GM12891 (cell line): Measurements from ENCODE around the gene COL5A3.

ENCODE experiments used
- DNase-seq: peaks from one replicate; pipeline ENCODE4 v3.0.0; 2011; ENCODE audit warnings: low spot score; ENCODE audit not compliant: insufficient read length
- FAIRE-seq: peaks from 2 replicates; lab custom pipeline; 2011; peaks lifted over from hg19 to GRCh38; lab: Jason Lieb, UNC
- PAX5 ChIP-seq: IDR thresholded peaks from 2 replicates; pipeline ENCODE4 v1.6.1; 2011; ENCODE audit warnings: low read length, moderate library complexity, mild to moderate bottlenecking; ENCODE audit not compliant: insufficient read depth, severe bottlenecking
- POLR2A ChIP-seq: IDR thresholded peaks from 2 replicates; pipeline ENCODE4 v1.6.1; 2011; ENCODE audit warnings: low read depth, low read length, control low read depth
- POLR2AphosphoS5 ChIP-seq: IDR thresholded peaks from 2 replicates; pipeline ENCODE4 v1.6.1; 2011; ENCODE audit warnings: low read depth, low read length, control low read depth
- POU2F2 ChIP-seq: IDR thresholded peaks from 2 replicates; pipeline ENCODE4 v1.6.1; 2011; ENCODE audit warnings: low read depth, mild to moderate bottlenecking, control low read depth, low read length, moderate library complexity
- SPI1 ChIP-seq: IDR thresholded peaks from 2 replicates; pipeline ENCODE4 v1.6.1; 2011; ENCODE audit warnings: low read depth, low read length, control low read depth
- TAF1 ChIP-seq: IDR thresholded peaks from 2 replicates; pipeline ENCODE4 v1.6.1; 2011; ENCODE audit warnings: low read depth, low read length, control low read depth

COL5A3 gene

GRCh38 chr19:10004617-10005016, 5.7 kb downstream of the COL5A3 start:
- FAIRE-seq, result no peak
- no peak for TF ChIP-seq POU2F2
- no peak for TF ChIP-seq PAX5
- no peak for TF ChIP-seq SPI1
- TF ChIP-seq TAF1, result no peak
- no peak for TF ChIP-seq POLR2AphosphoS5
- TF ChIP-seq POLR2A, result no peak
- no peak for DNase-seq

- FAIRE-seq (no peak), DNase-seq (no peak)
- TF ChIP-seq TAF1 (no peak), POU2F2 (no peak), SPI1 (no peak), POLR2AphosphoS5 (no peak)
Measured at GRCh38 chr19:10003271-10003670, 7.0 kb downstream of the COL5A3 start.

- FAIRE-seq (no peak), DNase-seq (no peak)
- TF ChIP-seq SPI1 (no peak), POU2F2 (no peak), POLR2AphosphoS5 (no peak), TAF1 (no peak), PAX5 (no peak), POLR2A (no peak)
Measured at GRCh38 chr19:10001899-10002298, 8.4 kb downstream of the COL5A3 start.

GRCh38 chr19:10000171-10000826, 10.0 kb downstream of the COL5A3 start:
- FAIRE-seq, result peak; percentile 51
- TF ChIP-seq PAX5 (no peak), POLR2AphosphoS5 (no peak), POLR2A (no peak), TAF1 (no peak), POU2F2 (no peak), SPI1 (no peak)

GRCh38 chr19:9996541-9996940, 13.8 kb downstream of the COL5A3 start:
- FAIRE-seq (no peak), DNase-seq (no peak)
- TF ChIP-seq POLR2A (no peak), POLR2AphosphoS5 (no peak), SPI1 (no peak), POU2F2 (no peak), TAF1 (no peak), PAX5 (no peak)

More at GRCh38 chr19:10000171-10000826, 10.0 kb downstream of the COL5A3 start:
- DNase-seq, result peak; percentile 74

GRCh38 chr19:9995999-9996398, 14.3 kb downstream of the COL5A3 start:
- FAIRE-seq, result no peak
- TF ChIP-seq TAF1, result no peak
- TF ChIP-seq POU2F2, result no peak
- TF ChIP-seq PAX5, result no peak
- no peak for TF ChIP-seq SPI1
- TF ChIP-seq POLR2A, result no peak
- no peak for TF ChIP-seq POLR2AphosphoS5
- DNase-seq, result no peak

- TF ChIP-seq POLR2A, result no peak
- peak; percentile 63 for TF ChIP-seq SPI1
- TF ChIP-seq POU2F2, result no peak
- no peak for TF ChIP-seq PAX5
- no peak for TF ChIP-seq TAF1
- FAIRE-seq (no peak), DNase-seq (no peak)
Measured at GRCh38 chr19:9995084-9995483, 15.2 kb downstream of the COL5A3 start.

GRCh38 chr19:9991425-9992191, 18.7 kb downstream of the COL5A3 start:
- DNase-seq (no peak), FAIRE-seq (no peak)
- no peak for TF ChIP-seq POU2F2
- peak; percentile 31; the same call in 1 of the 2 replicates for TF ChIP-seq SPI1

- TF ChIP-seq PAX5 (no peak), SPI1 (no peak), POLR2AphosphoS5 (no peak)
- FAIRE-seq (no peak), DNase-seq (no peak)
Measured at GRCh38 chr19:9989504-9989903, 20.8 kb downstream of the COL5A3 start.

- FAIRE-seq (no peak), DNase-seq (no peak)
- TF ChIP-seq POLR2A, result no peak
- TF ChIP-seq POLR2AphosphoS5, result no peak
- no peak for TF ChIP-seq TAF1
Measured at GRCh38 chr19:9986787-9987281, 23.5 kb downstream of the COL5A3 start.
